ENCODE measurements around the gene KCNA3.

Gene KCNA3

DNA sequence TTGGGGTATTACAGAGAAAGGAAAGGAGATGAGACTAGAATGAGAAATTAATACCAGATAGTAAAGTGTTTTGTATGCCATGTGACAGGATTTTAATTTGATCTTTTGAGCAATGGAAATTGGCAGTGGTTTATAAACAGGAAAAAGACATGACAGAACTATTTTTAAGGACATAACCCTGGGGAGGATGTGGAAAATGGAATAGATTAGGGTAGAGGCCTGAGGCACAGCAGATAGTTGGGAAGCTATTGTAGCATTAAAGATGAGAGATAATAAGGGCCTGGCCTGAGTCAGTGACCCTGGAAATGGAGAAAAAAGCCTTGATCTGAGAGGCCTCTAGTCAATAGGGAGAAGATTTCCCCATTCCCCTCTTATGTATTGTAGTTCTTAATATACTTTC is 22.1 kb upstream of the KCNA3 start:
- no peak overlapping the region for H3K27ac ChIP-seq
- TF ChIP-seq ZFX (IDR thresholded peaks at IDR 0.05; ENCODE audit: borderline replicate concordance), result no peak
- TF ChIP-seq, protein P1, sequence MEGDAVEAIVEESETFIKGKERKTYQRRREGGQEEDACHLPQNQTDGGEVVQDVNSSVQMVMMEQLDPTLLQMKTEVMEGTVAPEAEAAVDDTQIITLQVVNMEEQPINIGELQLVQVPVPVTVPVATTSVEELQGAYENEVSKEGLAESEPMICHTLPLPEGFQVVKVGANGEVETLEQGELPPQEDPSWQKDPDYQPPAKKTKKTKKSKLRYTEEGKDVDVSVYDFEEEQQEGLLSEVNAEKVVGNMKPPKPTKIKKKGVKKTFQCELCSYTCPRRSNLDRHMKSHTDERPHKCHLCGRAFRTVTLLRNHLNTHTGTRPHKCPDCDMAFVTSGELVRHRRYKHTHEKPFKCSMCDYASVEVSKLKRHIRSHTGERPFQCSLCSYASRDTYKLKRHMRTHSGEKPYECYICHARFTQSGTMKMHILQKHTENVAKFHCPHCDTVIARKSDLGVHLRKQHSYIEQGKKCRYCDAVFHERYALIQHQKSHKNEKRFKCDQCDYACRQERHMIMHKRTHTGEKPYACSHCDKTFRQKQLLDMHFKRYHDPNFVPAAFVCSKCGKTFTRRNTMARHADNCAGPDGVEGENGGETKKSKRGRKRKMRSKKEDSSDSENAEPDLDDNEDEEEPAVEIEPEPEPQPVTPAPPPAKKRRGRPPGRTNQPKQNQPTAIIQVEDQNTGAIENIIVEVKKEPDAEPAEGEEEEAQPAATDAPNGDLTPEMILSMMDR (IDR thresholded peaks at IDR 0.05), result no peak

DNA sequence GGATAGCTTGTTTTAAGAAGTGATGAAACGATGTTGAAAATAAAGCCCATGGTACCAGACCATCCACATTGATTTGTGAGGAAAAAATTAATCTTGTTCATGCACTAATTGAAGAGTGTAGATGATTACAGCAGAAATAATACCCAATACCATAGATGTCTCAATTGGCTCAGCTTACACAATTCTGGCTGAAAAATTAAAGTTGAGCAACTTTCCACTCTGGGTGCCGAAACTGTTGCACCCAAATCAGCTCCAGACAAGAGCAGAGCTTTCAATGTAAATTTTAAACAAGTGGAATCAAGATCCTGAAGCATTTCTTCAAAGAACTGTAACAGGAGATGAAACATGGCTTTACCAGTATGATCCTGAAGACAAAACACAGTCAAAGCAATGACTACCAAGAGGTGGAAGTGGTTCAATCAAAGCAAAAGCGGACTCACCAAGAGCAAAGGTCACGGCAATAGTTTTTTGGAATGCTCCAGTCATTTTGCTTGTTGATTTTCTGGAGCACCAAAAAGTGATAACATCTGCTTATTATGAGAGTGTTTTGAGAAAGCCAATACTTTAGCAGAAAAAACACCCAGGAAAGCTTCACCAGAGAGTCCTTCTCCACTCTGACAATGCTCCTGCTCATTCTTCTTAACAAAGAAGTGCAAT is 16.1 kb upstream of the KCNA3 start:
- H3K27ac ChIP-seq, result no peak overlapping the region
- TF ChIP-seq ZFX (IDR thresholded peaks at IDR 0.05; ENCODE audit: borderline replicate concordance), result no peak
- TF ChIP-seq, protein P1 (IDR thresholded peaks at IDR 0.05), result no peak

DNA sequence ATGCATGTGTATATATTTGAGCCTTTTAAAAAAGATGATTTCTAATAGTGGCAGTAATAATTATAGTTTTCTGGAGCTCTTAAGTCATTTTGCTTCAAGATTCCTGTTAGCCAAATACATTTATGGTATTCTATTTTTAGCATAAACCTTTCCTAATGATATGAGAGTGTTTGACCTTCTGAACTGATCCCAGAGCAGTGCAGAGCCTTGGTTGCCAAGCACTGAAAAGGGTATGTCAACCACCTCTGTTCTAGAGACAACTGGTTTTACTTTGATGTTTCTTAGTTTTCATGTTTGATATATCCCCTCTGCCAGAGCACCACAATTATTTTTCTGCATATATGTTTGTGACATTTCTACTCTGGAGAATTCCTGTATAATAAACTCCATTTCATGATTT is 15.1 kb upstream of the KCNA3 start:
- no peak overlapping the region for H3K27ac ChIP-seq
- TF ChIP-seq ZFX (IDR thresholded peaks at IDR 0.05; ENCODE audit: borderline replicate concordance), result no peak
- TF ChIP-seq, protein P1 (IDR thresholded peaks at IDR 0.05), result no peak

DNA sequence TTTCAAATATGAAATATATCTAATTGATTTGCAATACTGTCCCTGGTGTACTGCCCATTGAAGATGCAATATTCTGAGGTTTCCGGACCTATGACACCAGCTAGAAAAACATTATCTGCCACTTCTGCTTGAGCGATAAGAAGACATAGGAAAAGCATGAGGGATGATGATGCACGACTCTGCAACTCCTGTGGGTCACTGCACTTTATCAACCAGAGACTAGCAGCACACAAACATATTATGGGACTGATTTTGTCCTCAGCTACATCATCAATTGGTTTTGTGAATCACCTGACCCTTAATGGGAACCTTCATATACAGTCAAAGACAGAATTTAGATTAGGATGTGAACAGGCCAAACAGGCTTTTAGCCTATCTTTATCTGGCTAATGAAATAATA is 13.8 kb upstream of the KCNA3 start:
- TF ChIP-seq, protein P1 (IDR thresholded peaks at IDR 0.05), result no peak
- no peak for TF ChIP-seq ZFX (IDR thresholded peaks at IDR 0.05; ENCODE audit: borderline replicate concordance)
- H3K27ac ChIP-seq, result no peak overlapping the region

DNA sequence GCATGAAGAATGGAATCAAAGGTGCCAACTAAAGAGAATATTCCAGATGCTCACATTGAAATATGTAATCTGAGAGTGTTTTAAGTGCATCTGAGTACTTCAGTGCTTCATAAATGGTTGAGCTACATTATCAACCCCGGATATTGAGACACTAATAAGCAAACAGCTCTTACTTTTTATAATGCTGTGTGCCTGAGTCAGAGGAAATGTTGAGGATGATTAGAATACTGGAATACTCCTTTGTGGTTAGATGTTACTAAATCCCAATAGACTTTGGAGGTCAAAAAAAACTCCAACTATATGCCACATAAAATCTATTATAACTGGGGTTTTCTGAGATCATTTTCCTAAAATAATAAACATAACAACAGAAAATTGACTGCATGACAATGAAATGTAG is 12.5 kb upstream of the KCNA3 start:
- TF ChIP-seq, protein P1 (IDR thresholded peaks at IDR 0.05), result no peak
- no peak for TF ChIP-seq ZFX (IDR thresholded peaks at IDR 0.05; ENCODE audit: borderline replicate concordance)
- no peak overlapping the region for H3K27ac ChIP-seq

DNA sequence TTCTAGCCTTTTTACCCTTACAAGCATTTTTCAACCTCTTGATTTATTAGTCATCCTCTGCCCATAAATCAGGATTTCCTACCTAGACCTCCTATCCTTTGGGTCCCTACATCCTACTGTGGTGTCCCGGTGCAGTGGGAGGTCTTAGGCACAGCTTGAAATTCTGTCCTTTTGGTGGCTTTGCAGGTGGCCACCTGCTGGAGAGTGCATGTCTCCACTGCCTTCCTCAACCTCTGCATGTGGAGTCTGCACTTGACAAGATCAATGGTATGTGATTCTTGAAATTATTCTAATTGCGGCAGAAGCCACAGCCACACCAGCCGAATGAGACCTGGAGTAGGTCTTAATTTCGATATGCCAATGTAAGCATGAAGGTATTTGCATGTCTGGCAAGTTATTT is 11.4 kb upstream of the KCNA3 start:
- no peak overlapping the region for H3K27ac ChIP-seq
- TF ChIP-seq ZFX (IDR thresholded peaks at IDR 0.05; ENCODE audit: borderline replicate concordance), result no peak
- TF ChIP-seq, protein P1 (IDR thresholded peaks at IDR 0.05), result no peak

DNA sequence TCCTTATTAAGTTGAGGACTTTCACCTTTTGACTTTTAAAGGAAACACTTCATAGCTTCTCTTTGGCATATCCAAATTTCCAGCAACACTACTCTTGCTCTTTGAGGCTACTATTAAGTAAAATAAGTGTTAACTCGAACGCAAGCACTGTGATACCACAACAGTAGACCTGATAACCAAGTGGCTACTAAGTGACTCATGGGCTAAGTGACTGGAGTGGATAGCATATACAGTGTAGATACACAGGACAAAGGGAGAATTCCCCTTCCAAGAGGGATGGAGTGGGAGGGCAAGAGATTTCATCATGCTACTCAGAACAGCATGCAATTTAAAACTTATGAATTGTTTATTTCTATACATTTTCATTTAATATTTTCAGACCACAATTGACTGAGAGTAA is 9.8 kb upstream of the KCNA3 start:
- no peak for TF ChIP-seq ZFX (IDR thresholded peaks at IDR 0.05; ENCODE audit: borderline replicate concordance)
- no peak overlapping the region for H3K27ac ChIP-seq

DNA sequence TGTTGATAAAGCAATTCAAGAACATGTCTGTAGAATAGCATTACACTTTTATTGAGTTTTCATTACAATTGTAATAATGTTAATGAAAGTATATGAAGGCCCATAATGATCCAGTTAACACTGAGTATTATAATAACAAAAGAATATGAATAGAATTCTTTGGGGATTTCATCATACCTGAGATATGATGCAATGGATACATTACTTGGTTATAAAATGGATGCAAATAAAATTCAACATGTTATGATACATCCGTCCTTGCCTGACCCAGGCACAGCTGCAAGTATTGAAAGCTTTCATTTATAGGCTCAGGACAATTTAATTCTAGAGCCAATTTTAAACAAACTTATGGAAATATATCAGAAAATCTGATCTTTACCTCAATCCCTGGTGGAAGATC is 8.2 kb upstream of the KCNA3 start:
- TF ChIP-seq, protein P1 (IDR thresholded peaks at IDR 0.05), result no peak
- TF ChIP-seq ZFX (IDR thresholded peaks at IDR 0.05; ENCODE audit: borderline replicate concordance), result no peak
- H3K27ac ChIP-seq, result no peak overlapping the region

Measured in 22Rv1 (cell line).